SU-DHL-6 (cell line): ENCODE data around the gene KRT81.

Experiments
- EZH2phosphoT487 ChIP-seq: fragments of 200-600 bp; sonication (generic), shearing (Covaris generic); conservative IDR thresholded peaks from 2 replicates; pipeline ENCODE4 v1.6.1; 2018; ENCODE audit warnings: mild to moderate bottlenecking, antibody characterized with exemption, low read length, moderate library complexity, mixed read lengths
- TF ChIP-seq, protein P1 (sequence below): fragments of 200-600 bp; sonication (generic); IDR thresholded peaks from one replicate; pipeline ENCODE4 v1.5.1; 2017; ENCODE audit warnings: antibody characterized with exemption, mild to moderate bottlenecking, low read length, moderate library complexity; ENCODE audit not compliant: insufficient read depth, poor library complexity, severe bottlenecking

DNA sequence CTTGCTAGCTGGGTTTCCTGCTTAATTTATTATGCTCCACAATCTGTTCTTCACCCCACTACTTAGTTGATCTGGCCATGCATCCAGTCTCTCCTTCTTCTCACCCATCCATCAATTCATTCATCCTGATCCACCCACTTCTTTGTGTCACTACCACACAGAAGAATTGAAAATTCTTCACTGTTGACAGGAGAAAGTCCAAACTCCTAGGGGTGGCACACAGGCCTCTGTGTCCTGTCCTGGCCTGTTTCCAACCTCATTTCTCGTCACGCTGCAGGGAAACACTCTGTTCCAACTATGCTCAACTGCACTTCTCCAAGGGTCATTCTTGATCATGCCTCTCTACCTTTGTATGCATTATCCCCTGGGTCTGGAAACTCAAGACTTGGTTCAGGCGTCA is 40.5 kb upstream of the KRT81 start:
- TF ChIP-seq, protein P1, sequence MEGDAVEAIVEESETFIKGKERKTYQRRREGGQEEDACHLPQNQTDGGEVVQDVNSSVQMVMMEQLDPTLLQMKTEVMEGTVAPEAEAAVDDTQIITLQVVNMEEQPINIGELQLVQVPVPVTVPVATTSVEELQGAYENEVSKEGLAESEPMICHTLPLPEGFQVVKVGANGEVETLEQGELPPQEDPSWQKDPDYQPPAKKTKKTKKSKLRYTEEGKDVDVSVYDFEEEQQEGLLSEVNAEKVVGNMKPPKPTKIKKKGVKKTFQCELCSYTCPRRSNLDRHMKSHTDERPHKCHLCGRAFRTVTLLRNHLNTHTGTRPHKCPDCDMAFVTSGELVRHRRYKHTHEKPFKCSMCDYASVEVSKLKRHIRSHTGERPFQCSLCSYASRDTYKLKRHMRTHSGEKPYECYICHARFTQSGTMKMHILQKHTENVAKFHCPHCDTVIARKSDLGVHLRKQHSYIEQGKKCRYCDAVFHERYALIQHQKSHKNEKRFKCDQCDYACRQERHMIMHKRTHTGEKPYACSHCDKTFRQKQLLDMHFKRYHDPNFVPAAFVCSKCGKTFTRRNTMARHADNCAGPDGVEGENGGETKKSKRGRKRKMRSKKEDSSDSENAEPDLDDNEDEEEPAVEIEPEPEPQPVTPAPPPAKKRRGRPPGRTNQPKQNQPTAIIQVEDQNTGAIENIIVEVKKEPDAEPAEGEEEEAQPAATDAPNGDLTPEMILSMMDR: no peak
- TF ChIP-seq EZH2phosphoT487: no peak
